Stimulated activated naive B cell treated with anti-CD40 and anti-IgM and Interleukin-4, amounts not matched to agents 10 μg/mL and 1 μg/mL and 100 μg/mL, for 72 hours (primary cell): Measurements from ENCODE around the gene INVS.
A peak's percentile ranks its signal among the peaks of the same experiment; 100 is the strongest.
"Not testable (repeated sequence)": the region's sequence is repeated elsewhere in the genome, so short reads cannot be mapped to it uniquely, and the experiment has no call there.

Experiments
- ATAC-seq, 2 donors: fragments of 150-1000 bp; cut with Tn5 transposase; replicated peaks; 2 replicates each; pipeline ENCODE4 v1.10.0; 2021; ENCODE audit warnings: moderate library complexity in 1 of 2
- DNase-seq: peaks from one replicate; pipeline ENCODE4 v3.0.0; 2021
- H3K27ac Mint-ChIP-seq: one replicate; pipeline ENCODE4 v1.8.0; 2022; ENCODE audit warnings: mild to moderate bottlenecking, mixed read lengths
- H3K27me3 Mint-ChIP-seq, 2 donors: one replicate each; pipeline ENCODE4 v1.8.0; 2022; ENCODE audit warnings: mixed read lengths in 2 of 2
- H3K36me3 Mint-ChIP-seq, 2 donors: one replicate each; pipeline ENCODE4 v1.8.0; 2022; ENCODE audit warnings: mixed read lengths in 2 of 2, mild to moderate bottlenecking in 1 of 2
- H3K4me1 Mint-ChIP-seq, 2 donors: one replicate each; pipeline ENCODE4 v1.8.0; 2022; ENCODE audit warnings: mixed read lengths in 2 of 2, mild to moderate bottlenecking in 1 of 2
- H3K4me3 Mint-ChIP-seq, 2 donors: one replicate each; pipeline ENCODE4 v1.8.0; 2022; ENCODE audit warnings: mild to moderate bottlenecking in 2 of 2, mixed read lengths in 2 of 2, moderate library complexity in 1 of 2
- H3K9me3 Mint-ChIP-seq, 2 donors: one replicate each; pipeline ENCODE4 v1.8.0; 2022; ENCODE audit warnings: mixed read lengths in 2 of 2, mild to moderate bottlenecking in 1 of 2

Gene INVS

DNA sequence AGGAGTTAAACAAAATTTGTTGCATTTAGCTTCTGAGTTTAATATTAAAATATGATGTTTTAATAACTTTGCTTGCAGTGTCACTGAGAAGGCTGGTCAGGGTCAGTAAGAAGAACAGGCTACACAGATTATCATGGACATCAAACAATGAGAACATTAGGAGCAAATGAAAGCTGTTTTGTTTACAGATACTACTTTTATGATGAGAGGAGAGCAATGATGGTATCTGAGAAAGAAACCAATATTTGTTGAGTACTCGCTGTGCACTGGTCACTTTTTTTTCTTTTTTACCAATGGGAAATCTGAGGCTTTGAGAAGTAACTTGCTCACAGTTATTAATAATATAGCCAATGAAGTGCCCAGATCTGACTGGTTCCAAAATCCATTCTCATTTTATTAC, 109.6 kb downstream of the INVS start:
- peaks cover 9% of the 10 kb centered on the region in 2 donors for H3K4me1 Mint-ChIP-seq
- no peak overlapping the region for H3K27ac Mint-ChIP-seq
- no peaks in the 10 kb centered on the region for H3K9me3 Mint-ChIP-seq
- H3K4me3 Mint-ChIP-seq, result no peak overlapping the region
- no peak for DNase-seq
- H3K36me3 Mint-ChIP-seq, result no peaks in the 10 kb centered on the region
- no peak for ATAC-seq
- H3K27me3 Mint-ChIP-seq, result no peaks in the 10 kb centered on the region

DNA sequence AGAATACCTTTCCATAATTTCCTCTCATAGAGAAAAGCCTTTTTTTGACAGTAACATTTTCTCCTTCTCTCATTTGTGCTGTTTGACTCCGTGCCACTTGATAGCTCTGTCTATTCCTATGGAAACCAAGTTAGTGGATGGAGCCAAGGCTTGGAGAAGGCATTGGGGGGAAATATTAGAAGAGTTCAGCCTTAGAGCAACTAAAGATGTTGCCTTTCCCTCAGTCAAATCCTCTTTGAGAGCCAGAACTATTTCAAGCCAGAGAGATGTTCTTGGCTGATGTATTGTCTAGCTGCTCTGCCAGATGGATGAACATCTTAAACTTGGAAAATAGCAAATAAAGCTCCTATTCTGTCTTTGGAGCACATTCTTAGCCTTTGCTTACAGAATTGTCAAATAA, 112.4 kb downstream of the INVS start:
- H3K4me1 Mint-ChIP-seq, result peaks cover 9% of the 10 kb centered on the region in 2 donors
- DNase-seq (no peak), ATAC-seq (no peak)
- no peaks in the 10 kb centered on the region for H3K36me3 Mint-ChIP-seq
- H3K27ac Mint-ChIP-seq, result peak overlapping the region; percentile 42
- H3K4me3 Mint-ChIP-seq, result no peak overlapping the region
- no peaks in the 10 kb centered on the region for H3K9me3 Mint-ChIP-seq
- no peaks in the 10 kb centered on the region for H3K27me3 Mint-ChIP-seq

DNA sequence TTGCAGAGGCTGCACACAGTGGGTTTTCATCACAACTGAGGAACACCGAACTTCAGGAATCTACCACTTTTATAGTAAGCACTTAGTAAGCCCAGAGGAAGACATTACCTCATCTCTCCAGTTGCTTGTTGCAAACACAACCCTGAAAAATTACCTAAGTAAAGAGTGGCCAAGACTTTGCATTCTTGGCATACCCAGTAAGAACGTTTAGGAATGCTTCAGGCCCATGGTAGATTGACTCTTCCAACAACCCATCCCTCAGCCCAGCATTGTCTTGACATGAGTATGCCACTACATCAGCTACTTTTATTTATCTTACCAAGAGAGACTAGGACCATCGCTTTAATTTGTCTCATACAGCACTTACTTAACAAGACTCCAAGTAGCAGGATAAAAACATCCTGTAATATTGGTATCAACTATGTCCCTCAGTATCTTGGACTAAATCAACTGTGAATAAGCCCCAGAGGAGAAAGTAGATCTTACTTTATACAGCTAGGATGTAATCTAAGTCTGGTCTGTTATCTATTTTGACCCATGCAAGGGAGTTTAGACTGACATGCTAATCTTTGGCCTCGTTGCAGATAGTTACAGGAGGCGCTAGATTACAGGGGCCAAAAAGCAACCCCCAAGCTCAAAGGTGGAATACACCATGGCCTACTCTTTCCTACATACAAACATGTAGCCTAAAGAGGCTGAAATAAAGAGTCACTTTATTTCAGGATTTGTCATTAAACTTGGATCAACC, 114.9 kb downstream of the INVS start:
- no peaks in the 10 kb centered on the region for H3K9me3 Mint-ChIP-seq
- no peaks in the 10 kb centered on the region for H3K36me3 Mint-ChIP-seq
- H3K4me1 Mint-ChIP-seq, result peaks cover 12% of the 10 kb centered on the region in 2 donors
- H3K4me3 Mint-ChIP-seq, result no peak overlapping the region
- H3K27me3 Mint-ChIP-seq, result no peaks in the 10 kb centered on the region
- ATAC-seq, result no peak
- no peak for DNase-seq
- H3K27ac Mint-ChIP-seq, result no peak overlapping the region

DNA sequence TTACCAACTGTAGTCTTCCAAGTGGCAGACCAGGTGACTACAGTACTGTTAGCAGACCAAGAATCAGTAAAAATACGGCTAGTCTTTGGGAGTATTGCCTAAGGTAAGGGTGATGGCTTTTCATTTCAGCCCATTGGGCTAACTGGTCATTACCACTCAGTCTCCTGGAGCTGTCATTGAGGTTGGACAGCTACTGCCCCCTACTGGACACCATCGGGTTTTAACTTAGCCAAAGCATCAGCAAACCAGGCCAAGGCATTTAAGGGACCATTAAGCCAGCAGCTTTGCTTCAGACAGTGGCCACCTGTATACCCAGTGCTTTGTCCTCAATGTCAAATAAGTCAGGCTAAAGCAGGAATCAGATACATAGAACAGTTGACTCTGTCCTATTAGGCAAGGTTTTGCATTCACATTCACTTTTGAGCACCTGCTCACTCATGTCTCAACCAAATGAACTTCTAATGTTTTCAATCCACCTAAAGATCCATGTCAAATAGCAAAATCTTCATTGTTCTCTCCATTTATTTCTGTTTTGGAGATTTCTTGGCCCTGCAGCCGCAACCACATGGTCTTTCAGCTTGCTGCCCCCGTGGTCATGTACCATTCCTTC, 117.2 kb downstream of the INVS start:
- peaks cover 10 to 11% of the 10 kb centered on the region in 2 donors for H3K4me1 Mint-ChIP-seq
- no peak overlapping the region for H3K4me3 Mint-ChIP-seq
- H3K27me3 Mint-ChIP-seq, result no peaks in the 10 kb centered on the region
- peak; percentile 49 for DNase-seq
- H3K9me3 Mint-ChIP-seq, result no peaks in the 10 kb centered on the region
- ATAC-seq, result peak; percentile 89 to 90
- H3K27ac Mint-ChIP-seq, result no peak overlapping the region
- no peaks in the 10 kb centered on the region for H3K36me3 Mint-ChIP-seq

DNA sequence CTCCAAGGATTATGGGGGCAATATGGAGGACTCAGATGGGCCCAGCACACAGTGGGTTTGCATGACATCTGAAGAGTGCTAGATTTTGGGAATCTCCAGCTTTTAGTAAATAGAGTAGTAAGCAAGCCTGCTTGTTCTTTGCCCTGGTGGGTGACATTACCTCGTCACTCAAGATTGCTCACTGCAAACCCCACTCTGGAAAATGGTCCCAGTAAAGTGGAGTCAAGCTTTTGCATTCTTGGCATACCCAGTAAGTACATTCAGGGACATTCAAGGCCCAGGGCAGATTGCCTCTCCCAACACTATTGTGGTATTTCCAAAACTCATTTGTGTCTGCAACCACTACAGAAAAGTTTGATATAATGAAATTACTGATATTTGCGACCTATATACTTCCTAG, 118.5 kb downstream of the INVS start:
- no peak for ATAC-seq
- Mint-ChIP-seq H3K4me1 (peaks cover 13 to 16% of the 10 kb centered on the region in 2 donors), H3K9me3 (no peaks in the 10 kb centered on the region), H3K4me3 (no peak overlapping the region), H3K27me3 (no peaks in the 10 kb centered on the region), H3K27ac (no peak overlapping the region), H3K36me3 (no peaks in the 10 kb centered on the region)
- no peak for DNase-seq

DNA sequence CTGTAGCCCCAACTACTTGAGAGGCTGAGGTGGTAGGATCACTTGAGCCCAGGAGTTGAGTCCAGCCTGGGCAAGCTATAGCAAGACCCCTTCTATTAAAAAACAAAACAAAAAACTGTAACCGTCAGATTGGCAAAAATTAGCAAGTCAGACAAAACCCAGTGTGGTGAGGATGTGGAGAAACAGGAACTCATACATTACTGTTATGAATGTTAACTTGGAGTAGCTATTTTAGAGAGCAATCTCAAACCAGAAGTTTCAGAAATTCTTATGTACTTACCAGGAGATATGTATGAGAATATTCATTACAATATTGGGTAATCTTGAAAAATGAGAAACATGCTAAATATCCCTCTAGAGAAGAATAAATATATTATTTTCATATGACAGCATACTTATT, 120.3 kb downstream of the INVS start:
- Mint-ChIP-seq H3K27ac (no peak overlapping the region), H3K36me3 (no peaks in the 10 kb centered on the region), H3K4me3 (no peak overlapping the region), H3K9me3 (no peaks in the 10 kb centered on the region), H3K4me1 (peaks cover 16 to 23% of the 10 kb centered on the region in 2 donors), H3K27me3 (no peaks in the 10 kb centered on the region)
- no peak for DNase-seq
- ATAC-seq, result peak; percentile 71 to 82

DNA sequence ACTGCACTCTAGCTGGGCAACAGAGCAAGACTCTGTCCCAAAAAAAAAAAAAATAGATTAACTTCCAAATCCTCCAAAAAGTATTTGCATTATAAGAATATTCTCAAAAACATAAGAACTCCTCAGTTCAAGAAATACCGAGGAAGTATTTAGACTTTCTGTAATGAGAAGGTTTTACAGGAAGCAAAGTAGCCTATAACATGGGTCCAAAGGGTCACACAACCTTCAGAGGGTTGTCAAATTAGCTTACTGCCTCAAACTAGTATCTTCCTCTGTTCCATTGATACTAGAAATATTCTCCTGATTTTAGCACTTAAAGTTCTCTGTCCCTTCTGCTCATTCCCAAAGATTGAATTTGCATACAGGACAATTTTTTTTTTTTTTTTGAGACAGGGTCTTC, 121.9 kb downstream of the INVS start:
- no peak overlapping the region for H3K27ac Mint-ChIP-seq
- H3K4me1 Mint-ChIP-seq, result peaks cover 16 to 25% of the 10 kb centered on the region in 2 donors
- ATAC-seq (no peak), DNase-seq (no peak)
- no peaks in the 10 kb centered on the region for H3K9me3 Mint-ChIP-seq
- no peaks in the 10 kb centered on the region for H3K27me3 Mint-ChIP-seq
- no peaks in the 10 kb centered on the region for H3K36me3 Mint-ChIP-seq
- no peak overlapping the region for H3K4me3 Mint-ChIP-seq

DNA sequence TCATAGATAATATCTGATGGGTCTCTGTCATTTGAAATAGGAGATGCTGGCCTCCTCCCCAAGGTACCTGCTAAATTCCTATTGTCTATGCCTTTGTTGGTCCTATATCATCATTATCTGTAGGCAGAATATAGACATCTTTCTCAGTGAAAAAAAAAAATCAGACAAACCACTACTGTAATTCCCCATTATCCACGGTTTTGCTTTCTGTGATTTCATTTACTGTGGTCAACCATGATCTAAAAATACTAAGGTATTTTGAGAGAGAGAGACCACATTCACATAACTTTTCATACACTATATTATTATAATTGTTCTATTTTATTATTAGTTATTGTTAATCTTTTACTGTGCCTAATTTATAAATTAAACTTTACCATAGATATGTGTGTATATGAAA, 122.5 kb downstream of the INVS start:
- H3K36me3 Mint-ChIP-seq, result no peaks in the 10 kb centered on the region
- no peak overlapping the region for H3K4me3 Mint-ChIP-seq
- H3K27me3 Mint-ChIP-seq, result no peaks in the 10 kb centered on the region
- no peak overlapping the region for H3K27ac Mint-ChIP-seq
- ATAC-seq (no peak), DNase-seq (no peak)
- H3K4me1 Mint-ChIP-seq, result peaks cover 16 to 25% of the 10 kb centered on the region in 2 donors
- no peaks in the 10 kb centered on the region for H3K9me3 Mint-ChIP-seq

DNA sequence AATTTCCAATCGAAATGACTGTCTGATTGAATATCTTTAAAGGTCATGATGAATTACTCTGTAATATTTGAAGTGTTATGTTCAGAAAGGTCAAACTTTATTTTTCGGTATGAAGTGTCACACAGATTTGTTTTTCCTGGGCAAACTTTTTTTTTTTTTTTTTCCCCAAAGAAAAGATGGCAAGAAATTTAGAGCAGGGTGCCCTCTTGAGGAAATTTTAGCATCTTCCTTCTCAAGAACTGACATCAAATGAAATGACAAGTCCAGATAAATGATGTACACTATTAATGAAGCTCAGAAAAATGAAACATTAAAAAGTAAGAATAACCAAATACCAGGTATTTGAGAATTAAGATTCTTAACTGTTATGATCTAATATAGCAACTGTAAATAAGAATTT, 123.6 kb downstream of the INVS start:
- Mint-ChIP-seq H3K36me3 (peaks cover 0 to 10% of the 10 kb centered on the region in 2 donors), H3K27me3 (no peaks in the 10 kb centered on the region), H3K4me1 (peaks cover 16 to 25% of the 10 kb centered on the region in 2 donors), H3K27ac (peak overlapping the region; percentile 74), H3K9me3 (no peaks in the 10 kb centered on the region), H3K4me3 (no peak overlapping the region)
- peak in 1 of 2 donors; percentile 16 for ATAC-seq
- no peak for DNase-seq

DNA sequence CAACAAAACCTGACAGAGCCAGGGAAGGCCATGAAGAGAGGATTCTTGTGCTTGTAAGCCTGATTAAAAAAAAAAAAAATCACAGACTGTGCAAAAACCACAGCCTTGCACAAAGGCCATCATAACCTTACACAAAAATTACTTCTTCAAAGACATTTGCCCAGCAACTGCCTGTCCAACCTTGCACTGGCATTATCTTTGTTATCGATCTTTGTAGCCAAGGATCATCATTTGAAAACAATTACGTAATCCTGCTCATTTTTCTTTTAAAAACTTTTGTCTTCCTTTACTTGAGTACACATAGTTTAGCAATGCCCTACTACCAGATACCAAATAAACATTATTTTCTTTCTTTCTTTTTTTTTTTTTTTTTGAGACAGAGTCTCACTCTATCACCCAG, 128.6 kb downstream of the INVS start:
- Mint-ChIP-seq H3K27me3 (no peaks in the 10 kb centered on the region), H3K36me3 (peaks cover 21 to 43% of the 10 kb centered on the region in 2 donors), H3K27ac (no peak overlapping the region), H3K4me3 (no peak overlapping the region), H3K9me3 (peaks cover 0 to 2% of the 10 kb centered on the region in 2 donors), H3K4me1 (peaks cover 3 to 8% of the 10 kb centered on the region in 2 donors)
- DNase-seq (no peak), ATAC-seq (no peak)

DNA sequence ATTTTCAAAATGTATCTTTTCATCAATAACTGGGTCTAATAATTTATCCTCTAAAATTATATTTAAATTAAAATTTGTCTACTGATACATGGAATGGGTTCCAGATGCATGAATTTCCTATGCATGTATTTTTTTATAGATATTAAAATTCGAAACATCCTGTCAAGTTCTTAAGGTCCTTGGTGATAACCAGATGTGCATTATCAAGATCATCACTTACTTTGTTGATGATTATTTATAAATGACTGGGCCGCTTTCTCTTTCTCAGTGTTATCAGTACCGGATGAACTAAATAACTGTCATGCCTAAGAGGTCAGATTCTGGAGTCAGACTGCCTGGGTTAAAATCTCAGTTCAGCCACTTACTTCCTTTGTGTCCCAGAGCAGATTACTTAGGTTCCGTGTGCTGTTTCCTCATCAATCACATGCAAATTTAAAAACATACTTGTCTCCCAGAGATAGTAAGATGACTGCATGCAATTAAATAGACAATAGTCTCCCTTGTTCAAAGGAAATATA, 129.4 kb downstream of the INVS start:
- ATAC-seq, result no peak
- peaks cover 26 to 51% of the 10 kb centered on the region in 2 donors for H3K36me3 Mint-ChIP-seq
- H3K27ac Mint-ChIP-seq, result peak overlapping the region; percentile 20
- H3K27me3 Mint-ChIP-seq, result no peaks in the 10 kb centered on the region
- H3K4me3 Mint-ChIP-seq, result no peak overlapping the region
- peaks cover 0 to 2% of the 10 kb centered on the region in 2 donors for H3K9me3 Mint-ChIP-seq
- no peak for DNase-seq
- H3K4me1 Mint-ChIP-seq, result peaks cover 5 to 6% of the 10 kb centered on the region in 2 donors

DNA sequence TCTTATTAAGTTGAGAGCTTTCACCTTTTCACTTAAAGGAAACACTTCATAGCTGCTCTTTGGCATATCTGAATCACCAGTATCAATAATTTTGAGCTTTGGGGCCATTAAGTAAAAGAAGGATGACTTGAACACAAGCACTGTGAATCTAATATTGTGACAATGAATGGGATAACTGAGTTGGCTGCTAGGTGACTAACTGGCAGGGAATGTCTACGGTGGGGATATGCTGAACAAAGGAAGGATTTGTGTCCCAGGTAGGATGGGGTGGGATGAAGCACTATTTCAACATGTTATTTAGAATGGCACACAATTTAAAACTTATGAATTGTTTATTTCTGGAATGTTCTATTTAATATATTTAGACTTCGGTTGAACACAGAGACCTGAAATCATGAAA, 130.1 kb downstream of the INVS start:
- DNase-seq (no peak), ATAC-seq (no peak)
- peak overlapping the region; percentile 11 for H3K27ac Mint-ChIP-seq
- H3K27me3 Mint-ChIP-seq, result no peaks in the 10 kb centered on the region
- H3K36me3 Mint-ChIP-seq, result peaks cover 30 to 58% of the 10 kb centered on the region in 2 donors
- peaks cover 3 to 4% of the 10 kb centered on the region in 2 donors for H3K4me1 Mint-ChIP-seq
- H3K4me3 Mint-ChIP-seq, result no peak overlapping the region
- H3K9me3 Mint-ChIP-seq, result peaks cover 0 to 2% of the 10 kb centered on the region in 2 donors

DNA sequence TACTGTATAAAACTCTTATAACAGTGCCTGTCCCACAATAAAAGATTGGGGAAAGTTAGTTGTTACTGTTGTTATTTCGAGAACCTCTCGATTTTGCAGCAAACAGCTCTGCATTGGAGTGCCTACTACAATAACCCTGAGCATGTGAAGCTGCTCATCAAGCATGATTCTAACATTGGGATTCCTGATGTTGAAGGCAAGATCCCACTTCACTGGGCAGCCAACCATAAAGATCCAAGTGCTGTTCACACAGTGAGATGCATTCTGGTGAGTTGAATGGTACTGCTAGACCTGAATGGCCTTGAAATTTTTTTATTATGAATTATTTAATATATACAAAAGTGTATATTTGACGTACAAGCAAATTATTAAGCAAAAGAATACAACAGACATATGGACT, 130.5 kb downstream of the INVS start:
- ATAC-seq (no peak), DNase-seq (no peak)
- no peaks in the 10 kb centered on the region for H3K27me3 Mint-ChIP-seq
- H3K4me1 Mint-ChIP-seq, result peaks cover 0 to 2% of the 10 kb centered on the region in 2 donors
- H3K4me3 Mint-ChIP-seq, result no peak overlapping the region
- no peak overlapping the region for H3K27ac Mint-ChIP-seq
- peaks cover 34 to 63% of the 10 kb centered on the region in 2 donors for H3K36me3 Mint-ChIP-seq
- peaks cover 0 to 2% of the 10 kb centered on the region in 2 donors for H3K9me3 Mint-ChIP-seq

DNA sequence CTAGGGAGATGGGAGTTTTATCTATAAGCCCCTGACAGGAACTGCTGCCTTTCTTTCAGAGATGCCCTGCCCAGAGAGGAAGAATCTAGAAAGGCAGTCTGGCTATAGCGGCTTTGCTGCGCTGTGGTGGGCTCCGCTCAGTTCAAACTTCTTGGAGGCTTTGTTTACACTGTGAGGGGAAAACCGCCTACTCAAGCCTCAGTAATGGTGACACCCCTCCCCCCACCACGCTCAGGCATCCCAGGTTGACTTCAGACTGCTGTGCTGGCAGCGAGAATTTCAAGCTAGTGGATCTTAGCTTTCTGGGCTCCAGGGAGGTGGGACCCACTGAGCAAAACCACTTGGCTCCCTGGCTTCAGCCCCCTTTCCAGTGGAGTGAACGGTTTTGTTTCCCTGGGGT, 137.9 kb downstream of the INVS start:
- Mint-ChIP-seq H3K36me3 (peaks cover 62 to 69% of the 10 kb centered on the region in 2 donors), H3K9me3 (peaks cover 5 to 10% of the 10 kb centered on the region in 2 donors)
- not testable (repeated sequence) for DNase-seq, ATAC-seq, H3K27ac Mint-ChIP-seq, H3K4me3 Mint-ChIP-seq, H3K27me3 Mint-ChIP-seq, H3K4me1 Mint-ChIP-seq

DNA sequence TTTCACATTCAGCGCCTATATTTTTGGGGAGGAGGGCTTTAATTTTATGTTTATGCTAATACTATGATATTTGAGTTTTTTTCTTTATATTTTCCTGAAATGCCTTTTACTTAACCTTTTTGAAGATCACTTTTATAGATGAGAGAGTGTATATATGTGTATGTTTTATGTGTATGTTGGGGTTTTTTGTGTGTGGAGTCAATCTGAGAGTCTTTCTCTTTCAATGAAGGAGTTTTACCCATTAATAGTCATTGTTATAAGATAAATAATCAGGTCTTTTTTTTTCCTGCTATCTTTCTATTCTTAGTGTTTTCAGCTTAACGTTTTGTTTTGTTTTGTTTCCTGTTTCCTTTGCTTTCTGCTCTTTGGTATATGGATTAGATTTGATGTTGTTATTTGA, 141.5 kb downstream of the INVS start:
- Mint-ChIP-seq H3K4me1 (no peaks in the 10 kb centered on the region), H3K27ac (no peak overlapping the region), H3K4me3 (no peak overlapping the region), H3K27me3 (no peaks in the 10 kb centered on the region), H3K9me3 (peaks cover 1 to 10% of the 10 kb centered on the region in 2 donors), H3K36me3 (peaks cover 36 to 51% of the 10 kb centered on the region in 2 donors)
- DNase-seq (no peak), ATAC-seq (no peak)
